ENCODE measurements around the gene NFS1. TPM values are rescaled to one million over a fixed set of nuclear protein-coding genes. Genes with fewer than 3 reads are reported as not detected.
A peak's percentile ranks its signal among the peaks of the same experiment; 100 is the strongest.

NFS1 gene
- total and polyA plus RNA-seq, 3 experiments from 2014 or later: 18.8 to 37.7 (median 36.4) TPM

DNA sequence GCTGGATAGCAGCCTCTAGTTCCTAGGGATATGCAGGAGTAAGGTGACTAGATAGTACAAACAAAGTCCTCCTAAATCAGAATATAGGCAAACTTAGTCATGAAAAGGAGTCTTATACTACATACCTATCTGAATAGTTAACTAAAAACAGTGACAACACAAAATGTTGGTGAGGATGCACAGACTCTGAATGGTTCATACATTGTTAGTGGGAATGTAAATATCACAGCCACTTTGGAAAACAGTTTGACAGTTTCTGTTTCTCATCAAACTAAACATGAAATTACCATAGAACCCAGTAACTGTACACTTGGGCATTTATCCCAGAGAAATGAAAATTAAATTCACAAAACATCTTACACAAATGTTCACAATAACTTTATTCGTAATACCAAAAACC lies 17.2 kb downstream of the NFS1 start:
- Mint-ChIP-seq H3K27ac (no peak overlapping the region), H3K4me1 (no peaks in the 10 kb centered on the region)

DNA sequence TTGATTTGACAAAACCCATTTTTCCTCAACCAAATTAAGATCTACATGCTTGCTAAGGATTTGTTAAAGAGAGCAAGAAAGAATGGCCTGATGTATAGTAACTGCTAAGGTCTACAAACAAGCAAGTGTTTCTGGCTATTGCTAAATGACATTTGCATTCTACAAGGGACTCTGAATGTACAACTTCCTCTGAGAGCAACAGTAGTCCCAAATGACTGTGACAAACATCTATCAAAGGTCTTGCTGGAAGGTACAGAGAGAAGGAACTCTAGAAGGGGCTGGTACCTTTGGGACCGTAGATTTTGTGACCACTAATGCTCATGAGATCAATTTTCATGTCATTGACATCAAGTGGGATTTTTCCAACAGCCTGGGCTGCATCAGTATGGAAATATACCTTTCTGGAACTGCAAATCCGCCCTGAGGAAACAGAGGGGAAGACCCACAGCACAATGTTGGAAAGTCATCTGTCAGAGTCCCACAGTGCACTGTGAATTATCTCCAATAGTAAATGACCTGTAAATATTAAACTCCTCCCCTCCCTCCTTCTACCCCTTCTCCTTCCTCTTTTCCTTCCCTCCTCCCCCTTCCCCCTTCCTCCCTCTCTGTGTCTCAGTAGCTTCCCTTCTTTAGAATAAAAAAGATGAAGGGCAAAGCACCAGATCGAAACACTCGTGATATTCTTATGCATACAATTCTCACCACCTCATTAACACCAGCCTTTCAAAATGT lies 18.5 kb downstream of the NFS1 start:
- ChIA-PET POLR2A (interaction anchor here (0.6 kb wide), 1 partner anchor 15 kb away, joined by 4 read pairs; no protein-coding TSS in a partner anchor), CTCF (no interaction called here)
- no peaks in the 10 kb centered on the region for H3K27me3 ChIP-seq (ENCODE audit: insufficient read depth, low read length, poor library complexity, severe bottlenecking)
- peaks cover 0 to 1% of the 10 kb centered on the region in 2 donors for H3K27me3 Mint-ChIP-seq
- no peaks in the 10 kb centered on the region for H3K9me3 Mint-ChIP-seq
- no peak for DNase-seq
- peak overlapping the region in 1 of 8 donors; percentile 71 for H3K27ac Mint-ChIP-seq
- no peaks in the 10 kb centered on the region for H3K36me3 ChIP-seq (ENCODE audit: insufficient read depth, low read length)
- H3K4me3 Mint-ChIP-seq: no peak overlapping the region
- no peak overlapping the region for H3K4me3 ChIP-seq (ENCODE audit: low read length)
- H3K9me3 ChIP-seq (ENCODE audit: low read length): no peaks in the 10 kb centered on the region
- no peak overlapping the region for H3K27ac ChIP-seq (ENCODE audit: low read depth, low read length)
- H3K4me1 Mint-ChIP-seq: no peaks in the 10 kb centered on the region
- H3K36me3 Mint-ChIP-seq: peaks cover 2 to 48% (median 3%) of the 10 kb centered on the region in 3 donors
- H3K4me1 ChIP-seq (ENCODE audit: insufficient read depth, low read length): no peaks in the 10 kb centered on the region

More for the DNA sequence above, 17.2 kb downstream of the NFS1 start:
- no peak overlapping the region for H3K4me3 ChIP-seq (ENCODE audit: low read length)
- H3K4me1 ChIP-seq (ENCODE audit: insufficient read depth, low read length): no peaks in the 10 kb centered on the region
- H3K27me3 ChIP-seq (ENCODE audit: insufficient read depth, low read length, poor library complexity, severe bottlenecking): no peaks in the 10 kb centered on the region
- ChIA-PET POLR2A (no interaction called here), CTCF (no interaction called here)
- no peak for DNase-seq
- no peak overlapping the region for H3K27ac ChIP-seq (ENCODE audit: low read depth, low read length)
- Mint-ChIP-seq H3K9me3 (no peaks in the 10 kb centered on the region), H3K36me3 (peaks cover 3 to 52% (median 5%) of the 10 kb centered on the region in 3 donors), H3K4me3 (no peak overlapping the region), H3K27me3 (peaks cover 0 to 1% of the 10 kb centered on the region in 2 donors)
- no peaks in the 10 kb centered on the region for H3K9me3 ChIP-seq (ENCODE audit: low read length)
- no peaks in the 10 kb centered on the region for H3K36me3 ChIP-seq (ENCODE audit: insufficient read depth, low read length)

DNA sequence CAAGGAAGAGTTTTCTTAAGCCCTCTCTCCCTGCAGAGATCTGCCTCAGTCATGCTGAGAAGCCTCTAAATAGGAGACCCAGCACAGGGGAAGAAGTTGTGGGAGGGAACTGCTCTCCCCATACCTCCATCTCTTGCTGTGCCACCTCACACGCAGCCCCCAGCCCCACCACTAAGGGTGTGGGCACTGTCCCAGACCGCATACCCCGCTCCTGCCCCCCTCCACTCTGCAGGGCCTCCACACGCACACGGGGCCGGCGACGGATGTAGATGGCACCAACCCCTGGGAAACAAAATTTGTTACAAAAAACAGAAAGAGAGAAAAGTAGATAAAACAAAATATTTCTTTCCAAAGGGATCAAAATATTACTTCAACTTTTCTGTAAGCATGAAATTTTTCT lies 24.2 kb downstream of the NFS1 start:
- Histone ChIP-seq H3K4me3 (ENCODE audit: low read length) (no peak overlapping the region), H3K27ac (ENCODE audit: low read depth, low read length) (no peak overlapping the region), H3K9me3 (ENCODE audit: low read length) (no peaks in the 10 kb centered on the region), H3K36me3 (ENCODE audit: insufficient read depth, low read length) (peaks cover 39% of the 10 kb centered on the region), H3K27me3 (ENCODE audit: insufficient read depth, low read length, poor library complexity, severe bottlenecking) (no peaks in the 10 kb centered on the region), H3K4me1 (ENCODE audit: insufficient read depth, low read length) (no peaks in the 10 kb centered on the region)
- H3K4me3 Mint-ChIP-seq: no peak overlapping the region
- peaks cover 18 to 64% (median 20%) of the 10 kb centered on the region in 3 donors for H3K36me3 Mint-ChIP-seq
- peak overlapping the region in 1 of 8 donors; percentile 62 for H3K27ac Mint-ChIP-seq
- H3K9me3 Mint-ChIP-seq: no peaks in the 10 kb centered on the region
- CTCF ChIA-PET: no interaction called here
- DNase-seq: no peak
- H3K27me3 Mint-ChIP-seq: peaks cover 0 to 1% of the 10 kb centered on the region in 2 donors
- POLR2A ChIA-PET: no interaction called here
- no peaks in the 10 kb centered on the region for H3K4me1 Mint-ChIP-seq

DNA sequence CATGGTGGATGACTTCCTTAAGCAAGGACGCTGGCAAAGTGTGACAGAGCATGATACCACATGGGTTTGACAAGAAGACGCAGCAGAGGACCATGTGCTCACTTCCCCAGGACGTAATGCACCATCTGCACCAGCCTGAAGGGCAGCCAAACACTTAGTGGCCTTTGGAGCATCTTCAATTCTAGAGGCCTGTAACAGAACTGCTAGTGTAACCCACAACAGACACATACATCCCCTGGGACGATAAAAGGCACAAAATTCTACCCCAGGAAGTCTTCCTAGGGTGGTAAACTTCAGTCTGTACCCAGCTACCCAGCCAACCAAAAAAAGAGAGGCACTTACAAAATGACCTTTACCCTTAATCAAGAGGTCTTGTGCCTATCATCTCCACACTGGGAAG lies 25.3 kb downstream of the NFS1 start:
- H3K9me3 ChIP-seq (ENCODE audit: low read length): no peaks in the 10 kb centered on the region
- ChIA-PET POLR2A (no interaction called here), CTCF (no interaction called here)
- Mint-ChIP-seq H3K27ac (peak overlapping the region in 1 of 8 donors; percentile 38), H3K9me3 (no peaks in the 10 kb centered on the region), H3K4me3 (no peak overlapping the region), H3K4me1 (no peaks in the 10 kb centered on the region), H3K27me3 (peaks cover 0 to 1% of the 10 kb centered on the region in 2 donors), H3K36me3 (peaks cover 20 to 67% (median 23%) of the 10 kb centered on the region in 3 donors)
- H3K36me3 ChIP-seq (ENCODE audit: insufficient read depth, low read length): peaks cover 49% of the 10 kb centered on the region
- no peak for DNase-seq
- H3K27me3 ChIP-seq (ENCODE audit: insufficient read depth, low read length, poor library complexity, severe bottlenecking): no peaks in the 10 kb centered on the region
- H3K4me3 ChIP-seq (ENCODE audit: low read length): no peak overlapping the region
- H3K27ac ChIP-seq (ENCODE audit: low read depth, low read length): no peak overlapping the region
- H3K4me1 ChIP-seq (ENCODE audit: insufficient read depth, low read length): no peaks in the 10 kb centered on the region

DNA sequence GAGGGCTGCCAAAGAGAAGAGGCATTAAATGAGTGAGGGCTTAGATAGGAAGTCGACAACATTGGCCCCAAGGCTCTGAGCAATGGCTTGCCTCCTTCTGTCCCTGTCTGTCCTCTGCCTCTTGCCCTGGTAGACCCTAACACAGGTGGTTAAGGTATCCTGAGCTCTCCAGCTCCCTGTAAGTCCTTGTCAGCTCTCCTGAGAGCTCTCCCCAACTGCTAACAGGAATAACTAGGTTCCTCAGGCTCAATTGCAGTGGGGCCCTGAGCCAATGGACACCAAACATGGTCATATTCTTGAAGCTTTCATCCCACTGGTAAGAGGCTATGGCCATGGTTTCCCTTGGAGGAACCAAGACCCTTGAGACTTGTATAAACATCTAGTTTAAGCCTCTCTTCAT lies 29.5 kb downstream of the NFS1 start:
- DNase-seq: no peak
- Mint-ChIP-seq H3K27ac (peak overlapping the region in 3 of 8 donors; percentile 32 to 72 (median 64)), H3K9me3 (no peaks in the 10 kb centered on the region), H3K4me1 (peaks cover 4% of the 10 kb centered on the region in 3 donors), H3K27me3 (no peaks in the 10 kb centered on the region), H3K36me3 (peaks cover 20 to 59% (median 25%) of the 10 kb centered on the region in 3 donors), H3K4me3 (no peak overlapping the region)
- H3K9me3 ChIP-seq (ENCODE audit: low read length): no peaks in the 10 kb centered on the region
- POLR2A ChIA-PET: no interaction called here
- CTCF ChIA-PET: interaction anchor here (1.2 to 1.3 kb wide), 2 partner anchors 50 to 68 kb away, joined by 3 read pairs; no protein-coding TSS in a partner anchor
- H3K4me1 ChIP-seq (ENCODE audit: insufficient read depth, low read length): no peaks in the 10 kb centered on the region
- H3K4me3 ChIP-seq (ENCODE audit: low read length): no peak overlapping the region
- peaks cover 52% of the 10 kb centered on the region for H3K36me3 ChIP-seq (ENCODE audit: insufficient read depth, low read length)
- no peaks in the 10 kb centered on the region for H3K27me3 ChIP-seq (ENCODE audit: insufficient read depth, low read length, poor library complexity, severe bottlenecking)
- no peak overlapping the region for H3K27ac ChIP-seq (ENCODE audit: low read depth, low read length)

DNA sequence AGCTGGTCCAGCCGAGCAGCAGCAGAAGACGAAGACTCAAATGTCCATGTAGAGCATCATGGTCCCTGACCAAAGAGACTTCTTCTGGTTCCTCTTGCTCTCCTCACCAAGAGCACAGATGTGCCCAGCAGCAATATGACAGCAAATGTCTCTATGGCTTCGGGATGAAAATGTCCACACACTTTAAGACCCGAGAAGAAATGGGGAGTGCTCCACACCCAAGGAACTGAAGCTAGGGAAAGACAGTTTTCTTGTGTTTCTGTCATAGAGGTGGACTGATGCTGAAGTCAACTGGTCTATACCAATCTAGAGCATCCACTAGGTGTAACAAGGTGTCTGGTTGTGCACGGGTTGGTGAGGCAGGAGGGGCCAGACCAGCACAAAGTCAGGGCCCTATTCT lies 29.9 kb downstream of the NFS1 start:
- Histone ChIP-seq H3K4me1 (ENCODE audit: insufficient read depth, low read length) (no peaks in the 10 kb centered on the region), H3K27ac (ENCODE audit: low read depth, low read length) (no peak overlapping the region), H3K36me3 (ENCODE audit: insufficient read depth, low read length) (peaks cover 48% of the 10 kb centered on the region), H3K9me3 (ENCODE audit: low read length) (no peaks in the 10 kb centered on the region), H3K27me3 (ENCODE audit: insufficient read depth, low read length, poor library complexity, severe bottlenecking) (no peaks in the 10 kb centered on the region), H3K4me3 (ENCODE audit: low read length) (no peak overlapping the region)
- peak overlapping the region in 2 of 8 donors; percentile 36 to 72 for H3K27ac Mint-ChIP-seq
- CTCF ChIA-PET: interaction anchor here (1.3 kb wide), 1 partner anchor 50 kb away, joined by 3 read pairs; no protein-coding TSS in a partner anchor
- H3K9me3 Mint-ChIP-seq: no peaks in the 10 kb centered on the region
- no peak for DNase-seq
- POLR2A ChIA-PET: no interaction called here
- H3K4me3 Mint-ChIP-seq: no peak overlapping the region
- H3K27me3 Mint-ChIP-seq: no peaks in the 10 kb centered on the region
- H3K36me3 Mint-ChIP-seq: peaks cover 20 to 59% (median 25%) of the 10 kb centered on the region in 3 donors
- H3K4me1 Mint-ChIP-seq: peaks cover 4 to 5% (median 4%) of the 10 kb centered on the region in 3 donors

DNA sequence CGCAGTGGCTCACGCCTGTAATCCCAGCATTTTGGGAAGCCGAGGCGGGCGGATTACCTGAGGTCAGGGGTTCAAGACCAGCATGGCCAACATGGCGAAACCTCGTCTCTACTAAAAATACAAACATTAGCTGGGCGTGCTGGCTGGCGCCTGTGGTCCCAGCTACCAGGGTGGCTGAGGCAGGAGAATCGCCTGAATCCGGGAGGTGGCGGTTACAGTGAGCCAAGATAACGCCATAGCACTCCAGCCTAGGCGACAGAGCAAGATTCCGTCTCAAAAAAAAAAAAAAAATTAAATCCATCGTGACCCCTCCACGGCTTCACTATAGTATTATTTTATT lies 33.2 kb downstream of the NFS1 start:
- ChIA-PET CTCF (interaction anchor here (0.8 to 1.1 kb wide), 2 partner anchors 46 to 210 kb away, joined by 3 to 4 read pairs; partner anchors contain the start of gene CEP250), POLR2A (interaction anchor here (0.5 to 2.6 kb wide), 4 partner anchors 14 to 175 kb away, joined by 3 to 28 read pairs (median 4); partner anchors contain the start of gene RBM39)
- H3K4me3 Mint-ChIP-seq: peak overlapping the region in 4 of 7 donors; percentile 29 to 54 (median 42)
- Histone ChIP-seq H3K9me3 (ENCODE audit: low read length) (no peaks in the 10 kb centered on the region), H3K4me1 (ENCODE audit: insufficient read depth, low read length) (peaks cover 29% of the 10 kb centered on the region), H3K4me3 (ENCODE audit: low read length) (no peak overlapping the region), H3K27me3 (ENCODE audit: insufficient read depth, low read length, poor library complexity, severe bottlenecking) (no peaks in the 10 kb centered on the region), H3K36me3 (ENCODE audit: insufficient read depth, low read length) (peaks cover 26% of the 10 kb centered on the region), H3K27ac (ENCODE audit: low read depth, low read length) (no peak overlapping the region)
- H3K4me1 Mint-ChIP-seq: peaks cover 35 to 36% (median 36%) of the 10 kb centered on the region in 3 donors
- H3K36me3 Mint-ChIP-seq: peaks cover 10 to 46% (median 15%) of the 10 kb centered on the region in 3 donors
- H3K27me3 Mint-ChIP-seq: no peaks in the 10 kb centered on the region
- no peak for DNase-seq
- no peaks in the 10 kb centered on the region for H3K9me3 Mint-ChIP-seq
- peak overlapping the region in 4 of 8 donors; percentile 38 to 63 (median 50) for H3K27ac Mint-ChIP-seq
